Measurements from ENCODE around the gene RPS21.

GRCh38 chr20:62409086-62409853 lies 22.4 kb downstream of the RPS21 start:
- TF ChIP-seq, protein P1, sequence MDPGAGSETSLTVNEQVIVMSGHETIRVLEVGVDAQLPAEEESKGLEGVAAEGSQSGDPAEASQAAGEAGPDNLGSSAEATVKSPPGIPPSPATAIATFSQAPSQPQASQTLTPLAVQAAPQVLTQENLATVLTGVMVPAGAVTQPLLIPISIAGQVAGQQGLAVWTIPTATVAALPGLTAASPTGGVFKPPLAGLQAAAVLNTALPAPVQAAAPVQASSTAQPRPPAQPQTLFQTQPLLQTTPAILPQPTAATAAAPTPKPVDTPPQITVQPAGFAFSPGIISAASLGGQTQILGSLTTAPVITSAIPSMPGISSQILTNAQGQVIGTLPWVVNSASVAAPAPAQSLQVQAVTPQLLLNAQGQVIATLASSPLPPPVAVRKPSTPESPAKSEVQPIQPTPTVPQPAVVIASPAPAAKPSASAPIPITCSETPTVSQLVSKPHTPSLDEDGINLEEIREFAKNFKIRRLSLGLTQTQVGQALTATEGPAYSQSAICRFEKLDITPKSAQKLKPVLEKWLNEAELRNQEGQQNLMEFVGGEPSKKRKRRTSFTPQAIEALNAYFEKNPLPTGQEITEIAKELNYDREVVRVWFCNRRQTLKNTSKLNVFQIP (CRISPR knock-in tag; IDR thresholded peaks at IDR 0.05; ENCODE audit: borderline replicate concordance, low read depth), result no peak
- no peak for TF ChIP-seq OSR1 (CRISPR knock-in tag; IDR thresholded peaks at IDR 0.05)
- no peak for TF ChIP-seq SNAI2 (CRISPR knock-in tag; IDR thresholded peaks at IDR 0.05)
- TF ChIP-seq ZFP30 (CRISPR knock-in tag; IDR thresholded peaks at IDR 0.05), result no peak
- no peak for TF ChIP-seq ESRRG (CRISPR knock-in tag; IDR thresholded peaks at IDR 0.05)
- TF ChIP-seq ZFP3 (CRISPR knock-in tag; IDR thresholded peaks at IDR 0.05), result peak; percentile 92
- no peak for TF ChIP-seq PATZ1 (CRISPR knock-in tag; IDR thresholded peaks at IDR 0.05; ENCODE audit: borderline replicate concordance)
- no peak for TF ChIP-seq ARNTL (CRISPR knock-in tag; IDR thresholded peaks at IDR 0.05; ENCODE audit: borderline replicate concordance, low read depth)

Measured in SK-N-SH treated with all-trans-retinoic acid at 6 μM for 48 hours (cell line).